Activated CD4-positive, alpha-beta T cell treated with anti-CD3 and anti-CD28 coated beads, Interleukin-2, amount 10 ng/mL, durations not matched to agents 7 days and 5 days (primary cell): ENCODE results near the gene SMYD1. TPM values are rescaled to one million over a fixed set of nuclear protein-coding genes. Genes with fewer than 3 reads are reported as not detected.
A peak's percentile ranks its signal among the peaks of the same experiment; 100 is the strongest.

Experiments
- CTCF ChIA-PET: fragments of 350-600 bp; sonication (Branson Sonifier 250); formaldehyde crosslinking; loops from one replicate; lab custom pipeline; 2021; ENCODE audit warnings: antibody characterized with exemption; lab: Charles Lee
- POLR2A ChIA-PET: fragments of 350-600 bp; sonication (Branson Sonifier 250); formaldehyde crosslinking; loops from one replicate; lab custom pipeline; 2021; ENCODE audit warnings: antibody characterized with exemption; lab: Charles Lee
- DNase-seq: peaks from one replicate; pipeline ENCODE4 v3.0.0-alpha.2; 2020
- H3K27ac Mint-ChIP-seq: one replicate; pipeline ENCODE4 v1.8.0; 2021; ENCODE audit warnings: mild to moderate bottlenecking, moderate library complexity, mixed read lengths
- H3K27me3 Mint-ChIP-seq: one replicate; pipeline ENCODE4 v1.8.0; 2021; ENCODE audit warnings: mixed read lengths
- H3K36me3 Mint-ChIP-seq: one replicate; pipeline ENCODE4 v1.8.0; 2021; ENCODE audit warnings: low read depth, mixed read lengths
- H3K4me1 Mint-ChIP-seq: one replicate; pipeline ENCODE4 v1.8.0; 2021; ENCODE audit warnings: mixed read lengths
- H3K4me3 Mint-ChIP-seq: one replicate; pipeline ENCODE4 v1.8.0; 2021; ENCODE audit warnings: mild to moderate bottlenecking, moderate library complexity, mixed read lengths
- H3K9me3 Mint-ChIP-seq: one replicate; pipeline ENCODE4 v1.8.0; 2021; ENCODE audit warnings: mixed read lengths
- total RNA-seq, 2 experiments: library from RNA; stranded (reverse); gene quantifications; one replicate each; pipeline ENCODE4 v1.2.3, GENCODE V29; 2021

SMYD1 gene
- total RNA-seq, 2 experiments from 2014 or later: not detected

DNA sequence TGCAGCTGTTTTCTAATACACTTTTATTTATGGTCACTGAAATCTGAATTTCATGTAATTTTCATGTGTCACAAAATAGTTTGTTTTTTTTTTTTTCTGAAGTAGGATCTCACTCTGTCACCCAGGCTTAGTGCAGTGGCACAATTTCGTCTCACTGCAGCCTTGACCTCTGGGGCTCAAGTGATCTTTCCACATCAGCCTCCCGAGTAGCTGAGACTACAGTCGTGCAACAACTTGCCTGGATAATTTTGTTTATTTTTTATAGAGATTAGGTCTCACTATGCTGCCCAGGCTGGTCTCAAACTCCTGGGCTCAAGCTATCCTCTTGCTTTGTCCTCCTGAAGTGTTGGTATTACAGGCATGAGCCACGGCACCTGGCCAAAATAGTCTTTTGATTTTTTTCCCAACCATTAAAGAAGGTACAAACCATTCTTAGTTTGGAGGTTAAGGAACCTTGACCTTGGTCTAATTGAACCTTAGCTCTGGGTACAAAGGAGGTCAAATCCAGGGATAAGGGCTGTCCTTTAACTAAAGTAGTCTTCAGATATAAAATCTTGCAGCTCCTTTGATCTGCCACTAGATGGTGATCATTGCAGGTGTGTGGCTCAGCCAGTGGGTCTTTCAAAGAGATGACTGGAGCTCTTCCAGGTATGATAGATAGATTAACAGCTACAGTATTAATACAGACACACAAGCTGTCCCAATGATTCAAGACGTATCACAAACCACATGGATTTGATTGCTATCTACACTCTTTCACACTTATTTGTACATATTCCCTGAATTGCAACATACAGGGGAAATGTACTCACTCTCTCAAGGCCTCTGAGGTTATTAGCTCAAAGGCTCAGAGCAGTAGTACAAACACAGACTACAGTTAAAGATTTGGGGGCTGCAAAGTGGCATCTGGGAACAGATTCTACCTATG lies 7.4 kb upstream of the SMYD1 start:
- POLR2A ChIA-PET: no interaction called here
- no peak overlapping the region for H3K4me3 Mint-ChIP-seq
- no peaks in the 10 kb centered on the region for H3K9me3 Mint-ChIP-seq
- peaks cover 2% of the 10 kb centered on the region for H3K36me3 Mint-ChIP-seq
- no peaks in the 10 kb centered on the region for H3K27me3 Mint-ChIP-seq
- DNase-seq: peak; percentile 34
- CTCF ChIA-PET: interaction anchor here (0.6 to 2.4 kb wide), 17 partner anchors 9 to 240 kb away, joined by 3 to 17 read pairs (median 5); no protein-coding TSS in a partner anchor
- no peak overlapping the region for H3K27ac Mint-ChIP-seq
- peaks cover 30% of the 10 kb centered on the region for H3K4me1 Mint-ChIP-seq

DNA sequence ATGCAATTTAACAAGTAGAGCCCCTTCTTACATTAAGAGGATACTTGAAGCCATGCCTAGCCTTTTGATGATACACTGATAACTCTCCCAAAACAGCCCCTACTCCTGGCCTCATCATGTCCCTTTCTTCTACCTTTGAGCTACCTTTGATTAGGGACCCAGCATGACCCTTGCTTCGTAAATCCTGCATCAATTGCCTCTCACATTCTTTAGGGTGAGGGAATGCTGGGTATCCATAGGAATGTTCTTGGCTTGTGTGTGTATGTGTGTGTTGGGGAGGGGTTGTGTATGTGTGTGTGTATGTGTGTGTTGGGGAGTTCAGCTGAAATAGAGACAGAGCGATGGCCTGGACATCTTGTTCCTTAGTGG lies 6.7 kb upstream of the SMYD1 start:
- Mint-ChIP-seq H3K36me3 (no peaks in the 10 kb centered on the region), H3K4me1 (peaks cover 27% of the 10 kb centered on the region), H3K4me3 (no peak overlapping the region), H3K27ac (no peak overlapping the region), H3K27me3 (no peaks in the 10 kb centered on the region), H3K9me3 (no peaks in the 10 kb centered on the region)
- ChIA-PET CTCF (interaction anchor here (0.6 to 2.4 kb wide), 16 partner anchors 8 to 239 kb away, joined by 3 to 17 read pairs (median 4); no protein-coding TSS in a partner anchor), POLR2A (no interaction called here)
- no peak for DNase-seq

DNA sequence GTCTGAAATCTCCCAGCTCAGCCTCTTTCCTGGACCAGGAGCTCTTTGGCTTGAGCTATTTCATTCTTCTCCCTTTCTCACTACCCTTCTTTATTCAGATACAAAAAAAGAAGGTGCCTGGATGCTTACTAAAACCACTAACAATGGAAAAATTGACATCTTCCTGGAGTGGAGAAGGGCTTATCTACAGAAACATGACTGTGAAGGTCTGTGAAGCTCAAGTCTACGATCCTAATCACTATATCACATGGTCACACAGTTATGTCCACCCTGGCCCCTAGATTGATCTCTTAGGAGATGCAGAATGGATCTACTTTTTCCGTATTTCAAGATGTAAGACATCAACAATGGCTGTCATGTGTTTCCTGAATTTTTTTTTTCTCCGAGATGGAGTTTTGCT lies 6.3 kb upstream of the SMYD1 start:
- Mint-ChIP-seq H3K27me3 (no peaks in the 10 kb centered on the region), H3K4me1 (peaks cover 23% of the 10 kb centered on the region), H3K9me3 (no peaks in the 10 kb centered on the region), H3K36me3 (no peaks in the 10 kb centered on the region), H3K27ac (no peak overlapping the region), H3K4me3 (no peak overlapping the region)
- POLR2A ChIA-PET: no interaction called here
- no peak for DNase-seq
- CTCF ChIA-PET: interaction anchor here (0.8 to 2.4 kb wide), 10 partner anchors 8 to 239 kb away, joined by 3 to 17 read pairs (median 5); no protein-coding TSS in a partner anchor

DNA sequence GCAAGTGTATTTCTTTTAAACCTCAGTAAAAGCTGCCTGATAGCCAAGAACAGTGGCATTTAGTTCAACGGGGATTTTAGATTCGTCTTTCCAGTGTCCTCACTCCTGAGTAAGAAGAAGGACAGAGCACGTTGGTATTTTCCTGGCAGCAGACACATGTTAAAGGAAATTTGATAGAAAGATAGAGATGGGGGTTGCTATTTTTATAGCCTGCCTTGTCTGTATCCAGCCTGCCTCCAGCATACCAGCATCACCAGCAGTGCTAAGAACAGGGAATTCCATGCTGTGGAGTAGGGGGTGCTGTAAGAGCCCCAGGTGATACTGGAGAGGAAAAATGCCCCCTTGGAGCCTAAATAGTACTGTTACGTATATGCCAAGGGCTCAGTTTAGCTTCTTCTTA lies 1.1 kb upstream of the SMYD1 start:
- CTCF ChIA-PET: interaction anchor here (1.1 kb wide), 1 partner anchor 10 kb away, joined by 3 read pairs; no protein-coding TSS in a partner anchor
- POLR2A ChIA-PET: no interaction called here
- DNase-seq: no peak
- no peaks in the 10 kb centered on the region for H3K4me1 Mint-ChIP-seq
- no peaks in the 10 kb centered on the region for H3K9me3 Mint-ChIP-seq
- H3K36me3 Mint-ChIP-seq: no peaks in the 10 kb centered on the region
- H3K4me3 Mint-ChIP-seq: no peak overlapping the region
- no peak overlapping the region for H3K27ac Mint-ChIP-seq
- H3K27me3 Mint-ChIP-seq: no peaks in the 10 kb centered on the region

DNA sequence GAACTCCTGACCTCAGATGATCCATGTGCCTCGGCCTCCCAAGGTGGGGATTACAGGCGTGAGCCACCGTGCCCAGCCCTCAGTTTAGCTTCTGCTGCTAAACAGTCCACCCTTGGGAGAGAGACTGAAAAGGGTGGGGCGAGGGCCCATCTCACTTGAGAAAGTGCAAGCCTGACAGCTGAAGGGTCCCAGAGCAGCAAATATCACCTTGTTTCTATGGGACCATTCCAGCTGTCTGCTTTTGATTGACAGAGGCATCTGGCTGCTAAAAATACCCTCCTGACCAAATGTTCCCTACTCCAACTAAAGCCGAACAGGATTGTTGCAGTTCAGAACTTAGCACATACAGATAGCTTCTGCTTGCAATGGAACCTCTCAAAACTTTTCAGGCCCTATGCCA lies 436 bp upstream of the SMYD1 start:
- ChIA-PET POLR2A (no interaction called here), CTCF (no interaction called here)
- no peaks in the 10 kb centered on the region for H3K27me3 Mint-ChIP-seq
- no peak overlapping the region for H3K27ac Mint-ChIP-seq
- H3K9me3 Mint-ChIP-seq: no peaks in the 10 kb centered on the region
- no peak for DNase-seq
- H3K4me1 Mint-ChIP-seq: no peaks in the 10 kb centered on the region
- H3K36me3 Mint-ChIP-seq: no peaks in the 10 kb centered on the region
- H3K4me3 Mint-ChIP-seq: no peak overlapping the region

DNA sequence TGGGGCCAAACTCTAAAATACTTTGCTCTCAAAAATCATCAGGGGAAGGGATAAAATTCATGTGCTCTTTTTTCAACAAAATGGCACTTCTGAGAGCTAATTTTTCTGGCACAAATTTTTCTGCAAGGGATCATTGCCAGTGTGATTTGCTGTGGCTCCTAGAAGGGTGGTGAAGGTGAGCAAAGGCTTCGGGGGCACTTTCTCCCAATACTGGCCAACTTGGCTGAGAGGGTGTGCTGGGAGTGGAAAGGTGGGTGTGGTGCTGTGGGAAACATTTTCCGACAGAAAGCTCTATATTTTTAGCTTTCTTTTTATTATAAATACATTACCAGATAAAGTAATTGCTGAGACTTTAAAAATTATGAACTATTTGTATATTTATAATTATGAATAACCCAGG lies 419 bp downstream of the SMYD1 start:
- Mint-ChIP-seq H3K36me3 (no peaks in the 10 kb centered on the region), H3K27me3 (no peaks in the 10 kb centered on the region), H3K9me3 (no peaks in the 10 kb centered on the region), H3K4me3 (no peak overlapping the region), H3K4me1 (no peaks in the 10 kb centered on the region), H3K27ac (no peak overlapping the region)
- ChIA-PET CTCF (interaction anchor here (0.6 to 1.3 kb wide), 2 partner anchors 57 to 124 kb away, joined by 3 to 4 read pairs; no protein-coding TSS in a partner anchor), POLR2A (no interaction called here)
- no peak for DNase-seq

DNA sequence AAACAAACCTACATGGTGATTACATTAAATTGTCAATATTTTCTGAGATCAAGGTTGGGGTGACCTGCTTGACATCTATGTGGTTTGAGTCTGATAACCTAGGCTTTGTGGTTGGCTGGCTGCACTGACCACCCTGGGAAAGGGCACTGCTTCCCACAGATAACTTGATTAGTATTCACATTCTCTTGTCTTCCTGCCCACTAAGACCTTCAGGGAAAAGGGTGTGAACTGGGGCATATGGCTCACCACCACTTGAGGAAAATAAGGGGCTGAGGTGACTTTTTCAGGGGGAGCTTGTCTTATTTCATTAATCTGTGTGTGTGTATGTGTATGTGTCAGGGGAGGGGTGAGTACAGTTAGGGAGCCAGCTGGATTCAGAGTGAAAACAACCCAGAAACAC lies 1.5 kb downstream of the SMYD1 start:
- H3K4me3 Mint-ChIP-seq: no peak overlapping the region
- CTCF ChIA-PET: interaction anchor here (1.3 kb wide), 2 partner anchors 9 to 56 kb away, joined by 4 to 6 read pairs; no protein-coding TSS in a partner anchor
- H3K27ac Mint-ChIP-seq: no peak overlapping the region
- H3K4me1 Mint-ChIP-seq: no peaks in the 10 kb centered on the region
- no peaks in the 10 kb centered on the region for H3K9me3 Mint-ChIP-seq
- no peak for DNase-seq
- POLR2A ChIA-PET: no interaction called here
- no peaks in the 10 kb centered on the region for H3K36me3 Mint-ChIP-seq
- H3K27me3 Mint-ChIP-seq: no peaks in the 10 kb centered on the region

DNA sequence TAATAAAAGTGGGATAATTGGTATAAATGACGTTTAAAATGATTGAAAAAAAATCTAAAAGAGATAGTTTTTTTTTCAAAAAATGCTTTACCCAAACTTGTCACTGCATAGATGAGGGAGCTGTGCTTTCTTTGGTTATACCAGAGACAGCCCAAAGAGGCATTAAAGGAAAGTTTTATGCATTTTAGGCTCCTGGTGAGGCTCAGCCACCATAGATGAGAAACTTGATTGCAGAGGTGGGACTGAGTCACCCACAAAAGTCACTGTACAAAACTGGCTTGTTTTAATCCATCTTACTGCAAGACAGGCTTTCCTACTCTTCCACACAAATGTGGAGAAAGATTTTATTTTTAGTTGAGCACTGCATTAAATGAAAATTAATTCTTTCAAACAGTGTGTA lies 2.4 kb downstream of the SMYD1 start:
- Mint-ChIP-seq H3K4me3 (no peak overlapping the region), H3K36me3 (no peaks in the 10 kb centered on the region), H3K27ac (no peak overlapping the region), H3K4me1 (no peaks in the 10 kb centered on the region), H3K27me3 (no peaks in the 10 kb centered on the region), H3K9me3 (no peaks in the 10 kb centered on the region)
- ChIA-PET POLR2A (no interaction called here), CTCF (interaction anchor here (0.6 kb wide), 1 partner anchor 24 kb away, joined by 3 read pairs; no protein-coding TSS in a partner anchor)
- DNase-seq: no peak

DNA sequence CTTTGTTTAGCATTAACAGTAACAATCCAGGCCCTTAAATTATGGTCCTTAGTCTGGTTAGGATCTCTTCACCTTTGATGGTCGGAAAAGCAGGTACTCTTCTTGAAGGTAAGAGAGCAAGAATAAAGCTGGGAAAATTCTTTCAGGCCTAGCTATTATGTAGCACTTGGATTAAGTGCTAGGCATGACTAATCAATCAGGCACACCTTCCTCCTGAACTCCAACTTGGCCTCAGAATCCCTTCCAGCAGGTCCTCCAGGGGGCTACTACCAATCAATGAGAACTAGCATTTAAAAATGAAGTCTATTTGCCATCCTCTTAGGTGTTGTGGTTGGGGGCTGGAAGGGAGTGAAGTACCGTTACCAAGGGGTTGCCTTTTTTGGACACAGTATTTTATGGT lies 3.7 kb downstream of the SMYD1 start:
- CTCF ChIA-PET: no interaction called here
- Mint-ChIP-seq H3K36me3 (no peaks in the 10 kb centered on the region), H3K27ac (no peak overlapping the region), H3K27me3 (no peaks in the 10 kb centered on the region), H3K4me3 (no peak overlapping the region), H3K9me3 (no peaks in the 10 kb centered on the region), H3K4me1 (no peaks in the 10 kb centered on the region)
- no peak for DNase-seq
- POLR2A ChIA-PET: no interaction called here

DNA sequence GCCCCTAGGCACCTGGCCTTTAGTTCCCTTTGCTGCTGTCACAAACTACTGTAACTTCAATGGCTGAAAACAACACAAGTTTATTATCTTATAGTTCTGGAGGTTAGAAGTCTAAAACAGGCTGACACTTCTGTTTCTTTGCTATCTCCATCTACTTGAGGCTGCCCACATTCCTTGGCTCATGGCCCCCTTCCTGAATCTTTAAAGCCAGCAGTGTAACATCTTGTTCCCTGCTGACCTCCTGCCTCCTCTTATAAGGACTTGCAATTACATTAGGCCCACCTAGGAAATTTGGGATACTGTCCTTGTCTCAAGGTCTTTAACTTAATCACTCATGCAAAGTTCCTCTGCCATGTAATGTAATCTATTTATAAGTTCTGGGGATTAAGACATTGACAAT lies 6.5 kb downstream of the SMYD1 start:
- Mint-ChIP-seq H3K27me3 (no peaks in the 10 kb centered on the region), H3K27ac (no peak overlapping the region), H3K36me3 (no peaks in the 10 kb centered on the region), H3K9me3 (no peaks in the 10 kb centered on the region), H3K4me1 (no peaks in the 10 kb centered on the region), H3K4me3 (no peak overlapping the region)
- ChIA-PET CTCF (no interaction called here), POLR2A (no interaction called here)
- no peak for DNase-seq

DNA sequence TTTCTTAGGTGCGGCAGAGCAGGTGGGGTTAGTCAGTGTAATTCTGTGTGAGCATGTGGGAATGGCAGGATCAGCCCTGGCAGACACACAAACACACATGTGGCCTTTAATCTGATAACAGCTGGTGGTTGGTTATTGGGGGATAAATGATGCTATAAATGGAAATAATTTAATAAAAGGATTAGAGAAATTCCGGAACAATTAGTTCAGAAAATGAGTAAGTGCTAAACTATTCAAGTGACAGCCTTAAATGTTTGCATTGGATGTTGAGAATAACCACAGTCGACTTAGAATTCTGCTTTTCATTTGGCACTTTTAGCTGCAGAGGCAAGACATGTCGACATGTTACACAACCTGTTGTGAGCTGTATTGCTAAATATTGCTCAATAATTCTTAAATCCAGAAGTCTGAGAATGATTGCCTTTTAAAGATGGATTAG lies 7.2 kb downstream of the SMYD1 start:
- no peak overlapping the region for H3K27ac Mint-ChIP-seq
- H3K9me3 Mint-ChIP-seq: no peaks in the 10 kb centered on the region
- no peak overlapping the region for H3K4me3 Mint-ChIP-seq
- POLR2A ChIA-PET: no interaction called here
- no peaks in the 10 kb centered on the region for H3K4me1 Mint-ChIP-seq
- CTCF ChIA-PET: interaction anchor here (2.3 kb wide), 1 partner anchor 14 kb away, joined by 5 read pairs; no protein-coding TSS in a partner anchor
- no peaks in the 10 kb centered on the region for H3K36me3 Mint-ChIP-seq
- DNase-seq: no peak
- no peaks in the 10 kb centered on the region for H3K27me3 Mint-ChIP-seq

DNA sequence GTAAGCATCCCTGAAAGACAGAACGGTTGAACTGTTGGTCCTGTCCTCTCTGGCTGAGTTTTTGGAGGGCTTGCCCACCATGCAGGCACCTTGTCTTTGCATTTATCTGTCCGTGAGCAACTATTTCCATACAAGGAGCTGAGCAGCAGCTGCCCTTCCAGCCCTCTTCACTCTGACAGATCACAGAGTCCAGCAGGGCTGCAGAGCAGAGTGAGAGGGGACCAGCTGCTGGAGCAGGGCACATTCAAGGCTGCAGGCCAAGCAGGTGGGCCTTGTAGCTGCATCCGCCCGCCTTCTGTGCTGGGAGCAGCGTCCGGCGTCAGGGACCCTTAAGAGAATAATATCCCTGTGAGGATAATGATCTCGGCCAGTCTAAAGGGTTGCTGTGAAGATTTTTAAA lies 9.5 kb downstream of the SMYD1 start:
- Mint-ChIP-seq H3K27me3 (no peaks in the 10 kb centered on the region), H3K36me3 (no peaks in the 10 kb centered on the region), H3K27ac (no peak overlapping the region), H3K4me1 (no peaks in the 10 kb centered on the region), H3K9me3 (no peaks in the 10 kb centered on the region), H3K4me3 (no peak overlapping the region)
- ChIA-PET CTCF (interaction anchor here (2.3 kb wide), 1 partner anchor 17 kb away, joined by 5 read pairs; no protein-coding TSS in a partner anchor), POLR2A (no interaction called here)
- no peak for DNase-seq

DNA sequence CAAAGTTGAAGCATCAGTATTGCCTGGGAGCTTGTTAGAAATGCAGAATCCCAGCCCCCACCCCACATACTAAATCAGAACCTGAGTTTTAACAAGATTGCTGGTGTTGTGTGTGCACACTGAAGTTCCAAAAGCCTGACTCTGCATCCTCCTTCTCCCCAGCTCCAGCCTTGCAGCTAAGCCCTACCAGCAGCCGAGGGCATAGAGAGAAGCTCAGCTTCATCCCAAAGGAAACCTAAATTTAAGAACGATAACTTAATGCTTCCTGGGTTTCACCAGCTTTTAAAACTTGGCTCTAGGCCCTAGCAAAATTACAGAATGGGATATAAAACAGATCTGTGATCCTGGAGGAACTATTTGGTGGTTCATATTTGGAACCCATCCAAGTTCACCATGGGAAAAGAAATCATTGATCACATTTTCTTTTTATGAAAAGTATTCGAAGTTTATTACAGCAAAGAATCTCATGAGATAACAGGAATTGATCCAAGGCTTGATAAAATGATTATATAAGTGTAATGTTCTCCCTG lies 11.1 kb downstream of the SMYD1 start:
- H3K36me3 Mint-ChIP-seq: no peaks in the 10 kb centered on the region
- no peak overlapping the region for H3K27ac Mint-ChIP-seq
- ChIA-PET CTCF (interaction anchor here (0.9 to 1.5 kb wide), 3 partner anchors 16 to 81 kb away, joined by 3 to 4 read pairs (median 3); no protein-coding TSS in a partner anchor), POLR2A (no interaction called here)
- DNase-seq: no peak
- no peaks in the 10 kb centered on the region for H3K27me3 Mint-ChIP-seq
- H3K4me1 Mint-ChIP-seq: no peaks in the 10 kb centered on the region
- H3K4me3 Mint-ChIP-seq: no peak overlapping the region
- H3K9me3 Mint-ChIP-seq: no peaks in the 10 kb centered on the region
